ENCODE results near the gene MAML3.

The MAML3 gene

DNA sequence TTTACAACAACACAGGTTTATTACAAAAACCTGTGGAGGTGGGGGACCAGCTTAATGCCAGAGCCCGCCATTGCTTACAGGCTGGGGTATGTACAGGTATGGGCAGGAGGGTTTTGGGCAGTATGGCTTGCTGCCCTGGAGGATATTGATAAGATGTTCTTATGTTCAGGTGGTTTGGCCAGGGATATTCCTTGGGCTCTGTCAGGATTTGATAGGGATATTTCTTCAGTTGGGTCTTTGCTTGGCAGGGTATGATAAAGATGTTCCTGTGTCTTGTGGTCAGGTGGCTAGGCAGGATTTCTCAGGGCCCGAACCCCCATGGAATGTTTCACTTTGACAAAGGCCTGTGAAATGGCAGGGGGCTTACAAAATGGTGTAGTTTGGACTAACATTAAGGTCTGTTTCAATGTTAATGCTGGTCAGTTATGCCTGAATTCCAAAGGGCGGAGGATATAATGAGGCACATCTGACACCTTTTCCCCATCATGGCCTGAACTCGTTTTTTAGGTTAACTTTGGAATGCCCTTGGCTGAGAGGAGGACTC lies 485.3 kb downstream of the MAML3 start:
- DNase-seq: no peak

DNA sequence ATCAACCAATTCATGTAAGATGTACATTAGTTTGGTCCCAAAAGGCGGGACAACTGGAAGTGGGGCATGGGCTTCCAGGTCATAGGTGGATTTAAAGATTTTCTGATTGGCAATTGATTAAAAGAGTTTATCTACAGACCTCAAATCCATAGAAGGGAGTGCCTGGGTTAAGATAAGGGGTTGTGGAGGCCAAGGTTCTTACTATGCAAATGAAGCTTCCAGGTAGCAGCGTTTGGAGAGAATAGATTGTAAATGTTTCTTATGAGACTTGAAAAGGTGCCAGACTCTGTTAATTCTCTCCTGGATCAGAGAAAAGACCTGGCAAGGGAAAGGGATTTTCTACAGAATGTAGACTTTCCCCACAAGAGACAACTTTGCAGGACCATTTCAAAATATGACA lies 485.9 kb downstream of the MAML3 start:
- no peak for DNase-seq
